HepG2 (cell line): ENCODE measurements around the gene MPO. TPM values are rescaled to one million over a fixed set of nuclear protein-coding genes. Genes with fewer than 3 reads are reported as not detected.
A peak's percentile ranks its signal among the peaks of the same experiment; 100 is the strongest.

Source experiments
- ATAC-seq: fragments of 200-7000 bp; cut with Tn5 transposase; 3 replicates; pipeline ENCODE4 v1.9.1; 2020; ENCODE audit warnings: mild to moderate bottlenecking, moderate library complexity
- BruUV-seq: library from RNA; stranded (reverse); fragments of 400-500 nt; replicated peaks from 2 replicates; lab custom pipeline; 2021; lab: Mats Ljungman, UMichigan
- CTCF ChIA-PET: fragments of 300-600 bp; formaldehyde crosslinking; extraction: SDS; loops from one replicate; lab custom pipeline; 2021; ENCODE audit warnings: low total read pairs, inconsistent platforms, low intra/inter-chr PET ratio; lab: Yijun Ruan, JAX
- POLR2A ChIA-PET: fragments of 350-600 bp; sonication (Branson Sonifier 250); formaldehyde crosslinking; loops from one replicate; lab custom pipeline; 2020; ENCODE audit warnings: antibody characterized with exemption, inconsistent platforms; lab: Yijun Ruan, JAX
- DNase-seq: peaks from one replicate; pipeline ENCODE4 v3.0.0-alpha.2; 2015; ENCODE audit warnings: low spot score
- FAIRE-seq: peaks from 3 replicates; lab custom pipeline; 2011; peaks lifted over from hg19 to GRCh38; lab: Jason Lieb, UNC
- H2AFZ ChIP-seq: one replicate; pipeline ENCODE4 v1.6.1; 2011; ENCODE audit warnings: low read length, inconsistent platforms
- H3K27ac ChIP-seq: fragments of 300-600 bp; 3 replicates; pipeline ENCODE4 v1.8.0; 2011; ENCODE audit warnings: mixed run types, mild to moderate bottlenecking, mixed read lengths, low read length, inconsistent platforms; ENCODE audit not compliant: insufficient read depth; ENCODE audit errors: extremely low read length
- H3K27me3 ChIP-seq, 2 experiments: fragments of 200-600 bp in 1 of 2; 2 replicates in 1 of 2; 3 replicates in 1 of 2; pipeline versions ENCODE4 v1.6.0 to v1.8.0; 2011; ENCODE audit warnings: low read length in 2 of 2, mild to moderate bottlenecking in 2 of 2, moderate library complexity in 2 of 2, inconsistent platforms in 1 of 2; ENCODE audit not compliant: insufficient read depth in 2 of 2, control insufficient read depth in 1 of 2
- H3K36me3 ChIP-seq, 2 experiments: fragments of 200-600 bp in 1 of 2; replicated peaks in 1 of 2; 2 replicates in 1 of 2; 3 replicates in 1 of 2; pipeline versions ENCODE4 v1.5.1 to v1.8.0; 2011; ENCODE audit warnings: low read length in 2 of 2, inconsistent platforms in 1 of 2; ENCODE audit not compliant: insufficient read depth in 2 of 2, control insufficient read depth in 1 of 2
- H3K4me1 ChIP-seq: 2 replicates; pipeline ENCODE4 v1.5.1; 2012; ENCODE audit warnings: low read length, inconsistent platforms; ENCODE audit not compliant: insufficient read depth
- H3K4me2 ChIP-seq: 2 replicates; pipeline ENCODE4 v1.6.0; 2011; ENCODE audit warnings: low read depth, low read length, inconsistent platforms
- H3K4me3 ChIP-seq, 3 experiments: fragments of 200-600 bp in 1 of 3; sonication (generic), shearing (Covaris generic) in 1 of 3; replicated peaks in 1 of 3; 2 replicates each; pipeline ENCODE4 v1.5.1; 2011 to 2016; ENCODE audit warnings: low read length in 3 of 3, inconsistent platforms in 2 of 3, low read depth in 2 of 3, mild to moderate bottlenecking in 2 of 3, control low read depth in 1 of 3, mixed read lengths in 1 of 3; ENCODE audit not compliant: insufficient read depth in 1 of 3
- H3K79me2 ChIP-seq: one replicate; pipeline ENCODE4 v1.6.1; 2011; ENCODE audit warnings: low read length, inconsistent platforms; ENCODE audit not compliant: insufficient read depth
- H3K9ac ChIP-seq: 2 replicates; pipeline ENCODE4 v1.6.0; 2011; ENCODE audit warnings: mild to moderate bottlenecking, low read depth, low read length, inconsistent platforms; ENCODE audit not compliant: insufficient read depth
- H3K9me3 ChIP-seq: 2 replicates; pipeline ENCODE4 v1.5.1; 2012; ENCODE audit warnings: mild to moderate bottlenecking, low read length
- H4K20me1 ChIP-seq: 2 replicates; pipeline ENCODE4 v1.6.0; 2011; ENCODE audit warnings: inconsistent platforms, mild to moderate bottlenecking, low read length, moderate library complexity; ENCODE audit not compliant: insufficient read depth
- ETV6 ChIP-seq: sonication (generic); formaldehyde crosslinking; conservative IDR thresholded peaks from 2 replicates; pipeline ENCODE4 v1.4.0; 2020; ENCODE audit warnings: missing genetic modification reagents
- FOXC1 ChIP-seq: sonication (generic); formaldehyde crosslinking; IDR thresholded peaks from 2 replicates; pipeline ENCODE4 v1.8.0; 2022; ENCODE audit warnings: mild to moderate bottlenecking, missing genetic modification reagents, borderline replicate concordance
- IKZF4 ChIP-seq: sonication (generic); formaldehyde crosslinking; IDR thresholded peaks from 2 replicates; pipeline ENCODE4 v1.5.1; 2020; ENCODE audit warnings: borderline replicate concordance, mild to moderate bottlenecking, low read depth, missing genetic modification reagents; ENCODE audit errors: not compliant biosample characterization
- REL ChIP-seq: sonication (generic); formaldehyde crosslinking; conservative IDR thresholded peaks from 2 replicates; pipeline ENCODE4 v1.8.0; 2022; ENCODE audit warnings: mild to moderate bottlenecking, missing genetic modification reagents, moderate library complexity
- WGBS: methylation state at CpG from one replicate; pipeline ENCODE4 v1.1.6; 2017; ENCODE audit warnings: low lambda C conversion rate; 5-methylcytosine and 5-hydroxymethylcytosine counted together
- in situ Hi-C: cut with HindIII; loops from 2 replicates; pipeline ENCODE4 v1.10.0; 2017; ENCODE audit warnings: low pct_unique_long_range_greater_than_20kb; ENCODE audit not compliant: extremely low pct_ligation_motif_present
- intact Hi-C: fragments of 100-400 bp; cut with micrococcal nuclease; formaldehyde crosslinking; loops from one replicate; pipeline ENCODE4 v1.10.0; 2022; ENCODE audit not compliant: unreplicated experiment
- polyA plus RNA-seq, 8 experiments: library from polyadenylated mRNA; depleted of rRNA in 3 of 8; stranded (reverse) in 7 of 8; unstranded in 1 of 8; fragments of >200 nt; fragmentation: Illumina TruSeq in 4 of 8; extraction: Trizol in 4 of 8; gene quantifications; 2 replicates each; pipeline versions ENCODE4 v1.2.1 to v1.2.3, GENCODE V29; 2011 to 2016; ENCODE audit warnings: low read depth in 4 of 8, missing spikeins in 1 of 8, mixed read lengths in 1 of 8; ENCODE audit not compliant: insufficient read depth in 1 of 8
- total RNA-seq, 5 experiments: library from RNA; depleted of rRNA; stranded (reverse); fragments of >200 nt; fragmentation: Illumina TruSeq; extraction: Trizol; gene quantifications; 2 replicates each; pipeline ENCODE4 v1.2.3, GENCODE V29; 2016; ENCODE audit warnings: low read depth in 1 of 5
- TF ChIP-seq, protein P1 (sequence below): sonication (generic); formaldehyde crosslinking; IDR thresholded peaks from 2 replicates; pipeline ENCODE4 v1.4.0; 2020; ENCODE audit warnings: low read depth, mild to moderate bottlenecking, missing genetic modification reagents
- TF ChIP-seq, protein P2 (sequence below): sonication (generic); formaldehyde crosslinking; IDR thresholded peaks from 2 replicates; pipeline ENCODE4 v1.4.0; 2020; ENCODE audit warnings: missing genetic modification reagents

MPO gene
- total and polyA plus RNA-seq, 2 of the 13 experiments (the other 11 are each of a cell fraction or from before 2014, with no cell fraction given) = not detected

DNA sequence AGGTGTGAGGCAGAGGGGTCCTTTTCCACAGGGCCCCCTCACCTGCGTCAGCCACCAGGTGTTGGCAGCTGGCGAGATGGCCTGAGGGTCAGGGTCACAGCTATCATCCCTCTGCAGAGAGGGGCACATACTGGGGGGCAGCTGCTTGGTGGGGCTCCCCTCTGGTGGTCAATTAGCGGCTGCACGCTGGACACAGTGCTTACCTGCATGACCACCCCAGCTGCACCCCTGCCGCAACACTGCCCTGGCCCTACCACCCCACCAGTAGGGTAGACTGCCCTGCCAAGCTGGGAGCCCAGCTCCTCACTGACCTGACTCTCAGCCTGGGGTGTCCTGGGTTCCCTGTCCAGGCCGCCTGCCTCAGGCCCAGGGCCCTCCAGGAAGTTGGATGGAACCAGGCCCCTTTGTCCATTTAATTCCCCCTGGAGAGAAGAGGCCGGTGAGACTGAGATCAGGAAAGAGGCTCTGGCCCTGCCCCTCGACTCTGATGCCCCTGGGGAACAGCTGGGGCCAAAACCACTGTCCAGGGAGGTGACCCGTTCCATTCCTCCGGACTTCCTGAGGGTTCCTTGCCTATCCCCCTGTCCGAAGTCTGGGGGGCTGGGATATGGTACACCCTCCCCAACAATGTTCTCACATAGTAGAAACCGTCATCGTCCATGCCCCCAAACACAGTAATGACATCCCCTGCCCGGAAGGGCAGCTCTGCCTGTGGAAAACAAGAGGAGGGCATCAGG, 24.2 kb upstream of the MPO start:
- no peaks in the 10 kb centered on the region for H3K79me2 ChIP-seq
- no peak for ATAC-seq
- H4K20me1 ChIP-seq = no peaks in the 10 kb centered on the region
- peaks cover 22 to 75% of the 10 kb centered on the region in 2 experiments; a peak in 4 of 5 replicates for H3K27me3 ChIP-seq
- H2AFZ ChIP-seq = no peak overlapping the region
- TF ChIP-seq, protein P1, sequence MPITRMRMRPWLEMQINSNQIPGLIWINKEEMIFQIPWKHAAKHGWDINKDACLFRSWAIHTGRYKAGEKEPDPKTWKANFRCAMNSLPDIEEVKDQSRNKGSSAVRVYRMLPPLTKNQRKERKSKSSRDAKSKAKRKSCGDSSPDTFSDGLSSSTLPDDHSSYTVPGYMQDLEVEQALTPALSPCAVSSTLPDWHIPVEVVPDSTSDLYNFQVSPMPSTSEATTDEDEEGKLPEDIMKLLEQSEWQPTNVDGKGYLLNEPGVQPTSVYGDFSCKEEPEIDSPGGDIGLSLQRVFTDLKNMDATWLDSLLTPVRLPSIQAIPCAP (CRISPR knock-in tag) = no peak
- TF ChIP-seq IKZF4 (CRISPR knock-in tag) (no peak), FOXC1 (no peak), ETV6 (CRISPR knock-in tag) (0 out of 2 replicates have a peak, but pooled peaks have one; percentile 44), REL (CRISPR knock-in tag) (no peak)
- TF ChIP-seq, protein P2, sequence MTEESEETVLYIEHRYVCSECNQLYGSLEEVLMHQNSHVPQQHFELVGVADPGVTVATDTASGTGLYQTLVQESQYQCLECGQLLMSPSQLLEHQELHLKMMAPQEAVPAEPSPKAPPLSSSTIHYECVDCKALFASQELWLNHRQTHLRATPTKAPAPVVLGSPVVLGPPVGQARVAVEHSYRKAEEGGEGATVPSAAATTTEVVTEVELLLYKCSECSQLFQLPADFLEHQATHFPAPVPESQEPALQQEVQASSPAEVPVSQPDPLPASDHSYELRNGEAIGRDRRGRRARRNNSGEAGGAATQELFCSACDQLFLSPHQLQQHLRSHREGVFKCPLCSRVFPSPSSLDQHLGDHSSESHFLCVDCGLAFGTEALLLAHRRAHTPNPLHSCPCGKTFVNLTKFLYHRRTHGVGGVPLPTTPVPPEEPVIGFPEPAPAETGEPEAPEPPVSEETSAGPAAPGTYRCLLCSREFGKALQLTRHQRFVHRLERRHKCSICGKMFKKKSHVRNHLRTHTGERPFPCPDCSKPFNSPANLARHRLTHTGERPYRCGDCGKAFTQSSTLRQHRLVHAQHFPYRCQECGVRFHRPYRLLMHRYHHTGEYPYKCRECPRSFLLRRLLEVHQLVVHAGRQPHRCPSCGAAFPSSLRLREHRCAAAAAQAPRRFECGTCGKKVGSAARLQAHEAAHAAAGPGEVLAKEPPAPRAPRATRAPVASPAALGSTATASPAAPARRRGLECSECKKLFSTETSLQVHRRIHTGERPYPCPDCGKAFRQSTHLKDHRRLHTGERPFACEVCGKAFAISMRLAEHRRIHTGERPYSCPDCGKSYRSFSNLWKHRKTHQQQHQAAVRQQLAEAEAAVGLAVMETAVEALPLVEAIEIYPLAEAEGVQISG = 0 out of 2 replicates have a peak, but pooled peaks have one; percentile 6
- WGBS = 43% methylated on average over 10 of the region's 14 CpGs
- no peak overlapping the region for H3K4me2 ChIP-seq
- no peak for FAIRE-seq
- peaks cover 18% of the 10 kb centered on the region for H3K4me1 ChIP-seq
- in situ Hi-C loops (loop anchor here (5.0 kb wide), 1 partner anchor 142 kb away; no protein-coding TSS in a partner anchor), intact Hi-C loops (no loop called here)
- no peaks in the 10 kb centered on the region for H3K36me3 ChIP-seq
- BruUV-seq = no TSS peak
- H3K4me3 ChIP-seq = no peak overlapping the region
- no peaks in the 10 kb centered on the region for H3K9me3 ChIP-seq
- CTCF ChIA-PET = interaction anchor here (3.1 kb wide), 1 partner anchor 143 kb away, joined by 22 read pairs; no protein-coding TSS in a partner anchor
- no peak for DNase-seq
- POLR2A ChIA-PET = no interaction called here
- no peak overlapping the region for H3K27ac ChIP-seq
- no peak overlapping the region for H3K9ac ChIP-seq
